Activated CD8-positive, alpha-beta T cell treated with anti-CD3 and anti-CD28 coated beads for 36 hours (primary cell): ENCODE data around the gene TOR2A. TPM values are rescaled to one million over a fixed set of nuclear protein-coding genes. Genes with fewer than 3 reads are reported as not detected.

Experiments used
- ATAC-seq: fragments of 200-7000 bp; cut with Tn5 transposase; one replicate; pipeline ENCODE4 v1.10.0; 2021; ENCODE audit warnings: mild to moderate bottlenecking, moderate library complexity
- CTCF ChIA-PET: fragments of 350-600 bp; sonication (Branson Sonifier 250); formaldehyde crosslinking; loops from one replicate; lab custom pipeline; 2021; ENCODE audit warnings: antibody characterized with exemption; lab: Charles Lee
- POLR2A ChIA-PET: fragments of 350-600 bp; sonication (Branson Sonifier 250); formaldehyde crosslinking; loops from one replicate; lab custom pipeline; 2021; ENCODE audit warnings: antibody characterized with exemption; lab: Charles Lee
- DNase-seq: peaks from one replicate; pipeline ENCODE4 v3.0.0-alpha.2; 2020
- H3K27ac Mint-ChIP-seq: one replicate; pipeline ENCODE4 v1.8.0; 2021; ENCODE audit warnings: mild to moderate bottlenecking, mixed read lengths
- H3K27me3 Mint-ChIP-seq: one replicate; pipeline ENCODE4 v1.8.0; 2021; ENCODE audit warnings: mixed read lengths
- H3K36me3 Mint-ChIP-seq: one replicate; pipeline ENCODE4 v1.8.0; 2021; ENCODE audit warnings: low read depth, mixed read lengths
- H3K4me1 Mint-ChIP-seq: one replicate; pipeline ENCODE4 v1.8.0; 2021; ENCODE audit warnings: low read depth, mixed read lengths
- H3K4me3 Mint-ChIP-seq: one replicate; pipeline ENCODE4 v1.8.0; 2021; ENCODE audit warnings: mild to moderate bottlenecking, moderate library complexity, mixed read lengths
- H3K9me3 Mint-ChIP-seq: one replicate; pipeline ENCODE4 v1.8.0; 2021; ENCODE audit warnings: mixed read lengths
- intact Hi-C: fragments of 100-400 bp; cut with micrococcal nuclease; formaldehyde crosslinking; loops from one replicate; pipeline ENCODE4 v1.10.0; 2022
- total RNA-seq, 2 experiments: library from RNA; stranded (reverse); gene quantifications; one replicate each; pipeline ENCODE4 v1.2.3, GENCODE V29; 2021
- TF ChIP-seq, protein P1 (sequence below): fragments of 200-600 bp; IDR thresholded peaks from one replicate; pipeline ENCODE4 v1.8.0; 2022; ENCODE audit warnings: antibody characterized with exemption, mild to moderate bottlenecking

Gene TOR2A
- total RNA-seq, 2 experiments from 2014 or later = 14.4 to 16.1 TPM

- intact Hi-C loops = no loop called here
- ChIA-PET POLR2A (no interaction called here), CTCF (interaction anchor here (1.3 to 1.4 kb wide), 2 partner anchors 52 to 92 kb away, joined by 3 read pairs; partner anchors contain the start of gene TOR2A)
- no peaks in the 10 kb centered on the region for H3K27me3 Mint-ChIP-seq
- H3K27ac Mint-ChIP-seq = no peak overlapping the region
- no peak for ATAC-seq
- DNase-seq = no peak
- no peaks in the 10 kb centered on the region for H3K4me1 Mint-ChIP-seq
- H3K36me3 Mint-ChIP-seq = peaks cover 5% of the 10 kb centered on the region
- TF ChIP-seq, protein P1, sequence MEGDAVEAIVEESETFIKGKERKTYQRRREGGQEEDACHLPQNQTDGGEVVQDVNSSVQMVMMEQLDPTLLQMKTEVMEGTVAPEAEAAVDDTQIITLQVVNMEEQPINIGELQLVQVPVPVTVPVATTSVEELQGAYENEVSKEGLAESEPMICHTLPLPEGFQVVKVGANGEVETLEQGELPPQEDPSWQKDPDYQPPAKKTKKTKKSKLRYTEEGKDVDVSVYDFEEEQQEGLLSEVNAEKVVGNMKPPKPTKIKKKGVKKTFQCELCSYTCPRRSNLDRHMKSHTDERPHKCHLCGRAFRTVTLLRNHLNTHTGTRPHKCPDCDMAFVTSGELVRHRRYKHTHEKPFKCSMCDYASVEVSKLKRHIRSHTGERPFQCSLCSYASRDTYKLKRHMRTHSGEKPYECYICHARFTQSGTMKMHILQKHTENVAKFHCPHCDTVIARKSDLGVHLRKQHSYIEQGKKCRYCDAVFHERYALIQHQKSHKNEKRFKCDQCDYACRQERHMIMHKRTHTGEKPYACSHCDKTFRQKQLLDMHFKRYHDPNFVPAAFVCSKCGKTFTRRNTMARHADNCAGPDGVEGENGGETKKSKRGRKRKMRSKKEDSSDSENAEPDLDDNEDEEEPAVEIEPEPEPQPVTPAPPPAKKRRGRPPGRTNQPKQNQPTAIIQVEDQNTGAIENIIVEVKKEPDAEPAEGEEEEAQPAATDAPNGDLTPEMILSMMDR = no peak
- no peak overlapping the region for H3K4me3 Mint-ChIP-seq
- no peaks in the 10 kb centered on the region for H3K9me3 Mint-ChIP-seq
These were observed 52.5 kb downstream of the TOR2A start for GRCh38 chr9:127682351-127683136.

Other genes with a start within 250 kb of the TOR2A start
- gene STXBP1, start 123.0 kb downstream of the TOR2A start, total RNA-seq = 10 to 100 TPM; 19.2 to 23.5 TPM
- under 1 TPM in 1 of 2 experiments, not detected in 1; 0.11 TPM for gene CFAP157, start 28.3 kb downstream of the TOR2A start, total RNA-seq
- 10 to 100 TPM; 15.9 to 16.0 TPM for gene PTRH1, start 19.6 kb downstream of the TOR2A start, total RNA-seq
- 1 to 10 TPM; 2.1 to 2.3 TPM for gene TTC16, start 19.2 kb downstream of the TOR2A start, total RNA-seq
- gene SH2D3C, start 43.4 kb upstream of the TOR2A start, total RNA-seq = 10 to 100 TPM; 29.9 to 30.3 TPM
- gene CDK9, start 50.7 kb upstream of the TOR2A start, total RNA-seq = 10 to 100 TPM; 86.2 to 91.6 TPM
- gene FPGS, start 67.6 kb upstream of the TOR2A start, total RNA-seq = 10 to 100 TPM; 79.8 to 80.4 TPM
- 10 to 100 TPM; 14.2 to 15.0 TPM for gene ENG, start 119.4 kb upstream of the TOR2A start, total RNA-seq
- 10 to 100 TPM; 12.1 to 14.8 TPM for gene AK1, start 142.4 kb upstream of the TOR2A start, total RNA-seq
- 10 to 100 TPM; 36.9 to 38.8 TPM for gene ST6GALNAC6, start 164.3 kb upstream of the TOR2A start, total RNA-seq
- gene ST6GALNAC4, start 181.7 kb upstream of the TOR2A start, total RNA-seq = 10 to 100 TPM; 34.3 to 34.9 TPM
- gene PIP5KL1, start 195.5 kb upstream of the TOR2A start, total RNA-seq = 1 to 10 TPM; 1.7 to 2.5 TPM
- 10 to 100 TPM; 41.3 to 43.9 TPM for gene DPM2, start 202.6 kb upstream of the TOR2A start, total RNA-seq
- 10 to 100 TPM; 79.7 to 81.5 TPM for gene EEIG1, start 245.7 kb upstream of the TOR2A start, total RNA-seq